ENCODE measurements around the gene PTGDS.

DNA sequence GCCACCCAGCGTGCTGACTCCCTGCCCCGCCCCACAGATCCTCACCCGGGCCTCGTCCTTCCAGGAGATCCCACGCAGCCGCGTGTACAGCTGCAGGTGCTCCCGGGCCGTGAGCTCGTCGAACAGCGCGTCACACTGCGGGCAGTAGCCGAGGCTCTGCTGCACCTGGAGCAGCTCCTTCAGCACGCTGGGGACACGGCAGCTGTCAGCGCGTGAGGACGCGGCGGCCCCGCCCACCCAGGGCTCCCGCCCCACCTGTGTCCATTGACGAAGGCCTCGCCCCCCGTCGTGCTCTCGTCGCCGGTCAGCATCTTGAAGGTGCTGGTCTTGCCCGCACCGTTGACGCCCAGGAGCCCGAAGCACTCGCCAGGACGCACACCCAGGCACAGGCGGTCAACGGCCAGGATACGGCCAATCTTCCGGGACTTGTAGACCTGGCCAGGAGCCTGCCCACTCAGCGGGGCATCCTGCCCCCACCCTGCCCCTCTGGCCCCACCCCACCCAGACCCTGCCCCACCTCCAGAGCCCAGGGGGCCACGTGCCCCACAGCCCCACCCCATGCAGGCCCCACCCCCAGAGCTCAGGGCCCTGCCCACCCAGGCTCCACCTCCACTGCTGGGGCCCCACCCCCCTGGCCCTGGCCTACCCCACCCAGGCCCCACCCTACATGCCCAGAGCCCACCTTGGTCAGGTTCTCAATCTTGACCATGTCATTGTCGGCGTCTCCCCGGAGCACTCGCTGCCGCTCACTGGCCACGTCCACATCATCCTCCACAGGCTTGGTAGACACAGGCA lies 32.8 kb downstream of the PTGDS start:
- TF ChIP-seq POLR2AphosphoS5 (IDR thresholded peaks at IDR 0.05) = no peak
- TF ChIP-seq, protein P1, sequence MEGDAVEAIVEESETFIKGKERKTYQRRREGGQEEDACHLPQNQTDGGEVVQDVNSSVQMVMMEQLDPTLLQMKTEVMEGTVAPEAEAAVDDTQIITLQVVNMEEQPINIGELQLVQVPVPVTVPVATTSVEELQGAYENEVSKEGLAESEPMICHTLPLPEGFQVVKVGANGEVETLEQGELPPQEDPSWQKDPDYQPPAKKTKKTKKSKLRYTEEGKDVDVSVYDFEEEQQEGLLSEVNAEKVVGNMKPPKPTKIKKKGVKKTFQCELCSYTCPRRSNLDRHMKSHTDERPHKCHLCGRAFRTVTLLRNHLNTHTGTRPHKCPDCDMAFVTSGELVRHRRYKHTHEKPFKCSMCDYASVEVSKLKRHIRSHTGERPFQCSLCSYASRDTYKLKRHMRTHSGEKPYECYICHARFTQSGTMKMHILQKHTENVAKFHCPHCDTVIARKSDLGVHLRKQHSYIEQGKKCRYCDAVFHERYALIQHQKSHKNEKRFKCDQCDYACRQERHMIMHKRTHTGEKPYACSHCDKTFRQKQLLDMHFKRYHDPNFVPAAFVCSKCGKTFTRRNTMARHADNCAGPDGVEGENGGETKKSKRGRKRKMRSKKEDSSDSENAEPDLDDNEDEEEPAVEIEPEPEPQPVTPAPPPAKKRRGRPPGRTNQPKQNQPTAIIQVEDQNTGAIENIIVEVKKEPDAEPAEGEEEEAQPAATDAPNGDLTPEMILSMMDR (IDR thresholded peaks at IDR 0.05) = no peak

Measured in breast epithelium (tissue), 3 donors.